Measurements from ENCODE around the gene TOMM34. TPM values are rescaled to one million over a fixed set of nuclear protein-coding genes. Genes with fewer than 3 reads are reported as not detected.

Gene TOMM34
- total and polyA plus RNA-seq, 4 donors = 4.4 to 12.1 (median 7.8) TPM

GRCh38 chr20:44908987-44909871, 51.0 kb downstream of the TOMM34 start:
- Histone ChIP-seq H3K9ac (ENCODE audit: low read depth in 1 of 2, low read length in 2 of 2) (no peak overlapping the region), H3K27me3 (ENCODE audit: control insufficient read depth in 4 of 4, insufficient read depth in 4 of 4, low read length in 3 of 4) (no peaks in the 10 kb centered on the region)

GRCh38 chr20:44904377-44904776, 55.8 kb downstream of the TOMM34 start:
- WGBS = 92% methylated on average over 5 of the region's 5 CpGs
- H3K27ac ChIP-seq (ENCODE audit: low read depth in 1 of 2, low read length in 2 of 2) = no peak overlapping the region
- TF ChIP-seq CTCF (IDR thresholded peaks at IDR 0.05; ENCODE audit: low read depth, low read length, missing input control) = no peak
- TF ChIP-seq RAD21 (IDR thresholded peaks at IDR 0.05) = no peak
- TF ChIP-seq FOXA2 (IDR thresholded peaks at IDR 0.05) = no peak
- TF ChIP-seq REST (IDR thresholded peaks at IDR 0.05) = no peak
- no peak for TF ChIP-seq NR2F2 (IDR thresholded peaks at IDR 0.05)
- TF ChIP-seq ZBTB33 (IDR thresholded peaks at IDR 0.05) = no peak
- no peak for TF ChIP-seq GABPA (IDR thresholded peaks at IDR 0.05 in 1 of 2, conservative IDR thresholded peaks at IDR 0.05 in 1 of 2)
- TF ChIP-seq JUND (IDR thresholded peaks at IDR 0.05) = no peak
- TF ChIP-seq SP1 (IDR thresholded peaks at IDR 0.05) = no peak
- no peak for TF ChIP-seq RXRA (IDR thresholded peaks at IDR 0.05)
- TF ChIP-seq MAX (IDR thresholded peaks at IDR 0.05) = no peak
- TF ChIP-seq HNF4A (conservative IDR thresholded peaks at IDR 0.05) = no peak
- no peak for TF ChIP-seq YY1 (IDR thresholded peaks at IDR 0.05)
- TF ChIP-seq HNF4G (IDR thresholded peaks at IDR 0.05) = no peak
- no peak for TF ChIP-seq ATF3 (IDR thresholded peaks at IDR 0.05)
- TF ChIP-seq EGR1 (IDR thresholded peaks at IDR 0.05; ENCODE audit: low read depth in 2 of 2) = no peak
- no peaks in the 10 kb centered on the region for H3K27me3 ChIP-seq (ENCODE audit: control insufficient read depth in 4 of 4, insufficient read depth in 4 of 4, low read length in 3 of 4)
- no peak overlapping the region for H3K4me3 ChIP-seq (ENCODE audit: low read depth in 1 of 3, low read length in 3 of 3)
- no peaks in the 10 kb centered on the region for H3K9me3 ChIP-seq (ENCODE audit: control insufficient read depth in 4 of 4, low read length in 3 of 4)
- no peak overlapping the region for H3K9ac ChIP-seq (ENCODE audit: low read depth in 1 of 2, low read length in 2 of 2)
- peaks cover 5 to 60% (median 54%) of the 10 kb centered on the region in 4 donors for H3K36me3 ChIP-seq (ENCODE audit: control insufficient read depth in 4 of 4, insufficient read depth in 3 of 4, low read depth in 1 of 4, low read length in 3 of 4)
- H3K4me1 ChIP-seq (ENCODE audit: control insufficient read depth in 4 of 4, insufficient read depth in 4 of 4, low read length in 3 of 4) = peaks cover 0 to 4% (median 2%) of the 10 kb centered on the region in 4 donors
- DNase-seq (ENCODE audit: low spot score) = no peak

More at GRCh38 chr20:44908987-44909871, 51.0 kb downstream of the TOMM34 start:
- TF ChIP-seq HNF4A (conservative IDR thresholded peaks at IDR 0.05) (peak in 1 of 2 donors; percentile 17), FOXA2 (IDR thresholded peaks at IDR 0.05) (no peak)
- 34% methylated on average over 14 of the region's 14 CpGs for WGBS
- no peak for DNase-seq (ENCODE audit: low spot score)
- H3K27ac ChIP-seq (ENCODE audit: low read depth in 1 of 2, low read length in 2 of 2) = no peak overlapping the region
- H3K9me3 ChIP-seq (ENCODE audit: control insufficient read depth in 4 of 4, low read length in 3 of 4) = no peaks in the 10 kb centered on the region
- peaks cover 3 to 24% (median 14%) of the 10 kb centered on the region in 4 donors for H3K4me1 ChIP-seq (ENCODE audit: control insufficient read depth in 4 of 4, insufficient read depth in 4 of 4, low read length in 3 of 4)
- H3K36me3 ChIP-seq (ENCODE audit: control insufficient read depth in 4 of 4, insufficient read depth in 3 of 4, low read depth in 1 of 4, low read length in 3 of 4) = peaks cover 0 to 38% (median 34%) of the 10 kb centered on the region in 4 donors
- peak overlapping the region; percentile 25 to 79 (median 61) for H3K4me3 ChIP-seq (ENCODE audit: low read depth in 1 of 3, low read length in 3 of 3)
